Measurements from ENCODE around the gene ACP6.

The ACP6 gene

DNA sequence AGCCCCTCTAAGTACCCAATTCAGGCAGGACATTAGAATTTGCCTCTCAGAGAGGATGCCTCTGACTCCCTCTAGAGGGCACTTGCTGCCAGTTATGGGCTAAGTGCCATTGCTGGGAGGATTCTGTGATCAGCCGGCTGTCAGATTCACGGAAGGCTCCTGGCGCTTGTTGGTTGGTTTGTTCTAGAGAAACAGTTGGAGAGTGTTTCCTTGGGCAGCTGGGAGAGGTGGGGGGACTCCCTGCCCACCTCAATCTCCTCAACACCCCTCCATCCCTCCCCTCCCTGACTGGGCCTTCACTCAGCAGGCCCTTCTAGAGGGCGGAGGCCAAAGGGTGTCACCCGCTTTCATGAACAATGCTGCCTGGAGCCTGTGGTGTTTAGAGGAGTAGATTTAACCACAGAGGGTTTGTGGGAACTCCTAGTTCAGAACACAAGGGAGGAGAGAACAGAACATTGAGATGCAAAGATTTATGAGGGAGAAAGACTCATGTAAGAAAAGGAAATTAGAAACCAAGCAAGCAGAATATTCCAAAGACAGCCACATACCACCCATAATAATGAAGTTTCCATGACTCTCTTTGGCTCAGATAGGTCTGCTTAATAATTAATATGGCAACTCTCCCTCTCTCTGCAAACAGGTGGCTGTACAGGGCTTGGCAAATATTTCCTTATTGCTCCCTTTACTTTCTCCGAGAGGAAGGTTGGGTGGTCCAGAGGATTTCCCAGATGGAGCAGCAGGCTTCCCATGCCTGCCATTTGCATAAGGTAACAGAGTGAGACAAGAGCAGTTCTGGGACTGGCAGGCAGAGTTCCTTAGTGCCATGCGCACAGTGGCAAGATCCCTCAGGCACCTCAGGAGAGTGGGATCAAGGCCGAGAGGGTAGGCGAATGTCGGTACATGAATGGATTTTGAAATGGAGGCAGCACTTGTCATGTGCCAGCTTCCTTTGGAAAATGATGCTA, 30.0 kb upstream of the ACP6 start (continued):
- TF ChIP-seq, protein P1, sequence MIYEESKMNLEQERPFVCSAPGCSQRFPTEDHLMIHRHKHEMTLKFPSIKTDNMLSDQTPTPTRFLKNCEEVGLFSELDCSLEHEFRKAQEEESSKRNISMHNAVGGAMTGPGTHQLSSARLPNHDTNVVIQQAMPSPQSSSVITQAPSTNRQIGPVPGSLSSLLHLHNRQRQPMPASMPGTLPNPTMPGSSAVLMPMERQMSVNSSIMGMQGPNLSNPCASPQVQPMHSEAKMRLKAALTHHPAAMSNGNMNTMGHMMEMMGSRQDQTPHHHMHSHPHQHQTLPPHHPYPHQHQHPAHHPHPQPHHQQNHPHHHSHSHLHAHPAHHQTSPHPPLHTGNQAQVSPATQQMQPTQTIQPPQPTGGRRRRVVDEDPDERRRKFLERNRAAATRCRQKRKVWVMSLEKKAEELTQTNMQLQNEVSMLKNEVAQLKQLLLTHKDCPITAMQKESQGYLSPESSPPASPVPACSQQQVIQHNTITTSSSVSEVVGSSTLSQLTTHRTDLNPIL (CRISPR knock-in tag; IDR thresholded peaks at IDR 0.05; ENCODE audit: low read depth), result no peak
- TF ChIP-seq ZFP30 (CRISPR knock-in tag; IDR thresholded peaks at IDR 0.05) (no peak), ESRRG (CRISPR knock-in tag; IDR thresholded peaks at IDR 0.05) (no peak)

DNA sequence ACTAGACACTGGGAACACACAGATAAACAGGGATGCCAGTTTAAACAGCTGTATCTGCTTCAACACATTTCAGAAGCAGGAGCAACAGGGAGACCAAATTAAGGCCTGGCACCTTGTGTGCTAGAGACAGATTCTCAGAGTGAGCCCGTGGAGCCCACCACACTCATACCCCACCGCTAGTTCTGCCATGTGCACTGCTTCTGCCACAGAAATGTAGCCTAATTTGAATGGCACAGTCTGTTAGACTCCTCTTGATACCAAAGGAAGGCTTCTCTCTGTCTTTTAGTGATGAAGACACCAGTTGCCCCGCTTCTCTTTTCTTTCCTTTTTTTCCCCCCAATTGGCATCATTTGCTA, 29.3 kb upstream of the ACP6 start:
- TF ChIP-seq ZNF565 (CRISPR knock-in tag; conservative IDR thresholded peaks at IDR 0.05; ENCODE audit: low read depth), result no peak
- TF ChIP-seq, protein P2, sequence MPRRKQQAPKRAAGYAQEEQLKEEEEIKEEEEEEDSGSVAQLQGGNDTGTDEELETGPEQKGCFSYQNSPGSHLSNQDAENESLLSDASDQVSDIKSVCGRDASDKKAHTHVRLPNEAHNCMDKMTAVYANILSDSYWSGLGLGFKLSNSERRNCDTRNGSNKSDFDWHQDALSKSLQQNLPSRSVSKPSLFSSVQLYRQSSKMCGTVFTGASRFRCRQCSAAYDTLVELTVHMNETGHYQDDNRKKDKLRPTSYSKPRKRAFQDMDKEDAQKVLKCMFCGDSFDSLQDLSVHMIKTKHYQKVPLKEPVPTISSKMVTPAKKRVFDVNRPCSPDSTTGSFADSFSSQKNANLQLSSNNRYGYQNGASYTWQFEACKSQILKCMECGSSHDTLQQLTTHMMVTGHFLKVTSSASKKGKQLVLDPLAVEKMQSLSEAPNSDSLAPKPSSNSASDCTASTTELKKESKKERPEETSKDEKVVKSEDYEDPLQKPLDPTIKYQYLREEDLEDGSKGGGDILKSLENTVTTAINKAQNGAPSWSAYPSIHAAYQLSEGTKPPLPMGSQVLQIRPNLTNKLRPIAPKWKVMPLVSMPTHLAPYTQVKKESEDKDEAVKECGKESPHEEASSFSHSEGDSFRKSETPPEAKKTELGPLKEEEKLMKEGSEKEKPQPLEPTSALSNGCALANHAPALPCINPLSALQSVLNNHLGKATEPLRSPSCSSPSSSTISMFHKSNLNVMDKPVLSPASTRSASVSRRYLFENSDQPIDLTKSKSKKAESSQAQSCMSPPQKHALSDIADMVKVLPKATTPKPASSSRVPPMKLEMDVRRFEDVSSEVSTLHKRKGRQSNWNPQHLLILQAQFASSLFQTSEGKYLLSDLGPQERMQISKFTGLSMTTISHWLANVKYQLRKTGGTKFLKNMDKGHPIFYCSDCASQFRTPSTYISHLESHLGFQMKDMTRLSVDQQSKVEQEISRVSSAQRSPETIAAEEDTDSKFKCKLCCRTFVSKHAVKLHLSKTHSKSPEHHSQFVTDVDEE (CRISPR knock-in tag; IDR thresholded peaks at IDR 0.05), result no peak
- TF ChIP-seq RARB (CRISPR knock-in tag; IDR thresholded peaks at IDR 0.05), result no peak
- no peak for TF ChIP-seq ZFP3 (CRISPR knock-in tag; IDR thresholded peaks at IDR 0.05)
- TF ChIP-seq ZNF70 (CRISPR knock-in tag; IDR thresholded peaks at IDR 0.05), result no peak
- no peak for TF ChIP-seq TCF4 (CRISPR knock-in tag; IDR thresholded peaks at IDR 0.05; ENCODE audit: borderline replicate concordance)
- TF ChIP-seq, protein P3, sequence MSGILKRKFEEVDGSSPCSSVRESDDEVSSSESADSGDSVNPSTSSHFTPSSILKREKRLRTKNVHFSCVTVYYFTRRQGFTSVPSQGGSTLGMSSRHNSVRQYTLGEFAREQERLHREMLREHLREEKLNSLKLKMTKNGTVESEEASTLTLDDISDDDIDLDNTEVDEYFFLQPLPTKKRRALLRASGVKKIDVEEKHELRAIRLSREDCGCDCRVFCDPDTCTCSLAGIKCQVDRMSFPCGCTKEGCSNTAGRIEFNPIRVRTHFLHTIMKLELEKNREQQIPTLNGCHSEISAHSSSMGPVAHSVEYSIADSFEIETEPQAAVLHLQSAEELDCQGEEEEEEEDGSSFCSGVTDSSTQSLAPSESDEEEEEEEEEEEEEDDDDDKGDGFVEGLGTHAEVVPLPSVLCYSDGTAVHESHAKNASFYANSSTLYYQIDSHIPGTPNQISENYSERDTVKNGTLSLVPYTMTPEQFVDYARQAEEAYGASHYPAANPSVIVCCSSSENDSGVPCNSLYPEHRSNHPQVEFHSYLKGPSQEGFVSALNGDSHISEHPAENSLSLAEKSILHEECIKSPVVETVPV (CRISPR knock-in tag; IDR thresholded peaks at IDR 0.05), result no peak
- no peak for TF ChIP-seq ZC3H10 (CRISPR knock-in tag; IDR thresholded peaks at IDR 0.05)
- no peak for TF ChIP-seq BACH2 (CRISPR knock-in tag; IDR thresholded peaks at IDR 0.05; ENCODE audit: borderline replicate concordance)
- TF ChIP-seq, protein P4, sequence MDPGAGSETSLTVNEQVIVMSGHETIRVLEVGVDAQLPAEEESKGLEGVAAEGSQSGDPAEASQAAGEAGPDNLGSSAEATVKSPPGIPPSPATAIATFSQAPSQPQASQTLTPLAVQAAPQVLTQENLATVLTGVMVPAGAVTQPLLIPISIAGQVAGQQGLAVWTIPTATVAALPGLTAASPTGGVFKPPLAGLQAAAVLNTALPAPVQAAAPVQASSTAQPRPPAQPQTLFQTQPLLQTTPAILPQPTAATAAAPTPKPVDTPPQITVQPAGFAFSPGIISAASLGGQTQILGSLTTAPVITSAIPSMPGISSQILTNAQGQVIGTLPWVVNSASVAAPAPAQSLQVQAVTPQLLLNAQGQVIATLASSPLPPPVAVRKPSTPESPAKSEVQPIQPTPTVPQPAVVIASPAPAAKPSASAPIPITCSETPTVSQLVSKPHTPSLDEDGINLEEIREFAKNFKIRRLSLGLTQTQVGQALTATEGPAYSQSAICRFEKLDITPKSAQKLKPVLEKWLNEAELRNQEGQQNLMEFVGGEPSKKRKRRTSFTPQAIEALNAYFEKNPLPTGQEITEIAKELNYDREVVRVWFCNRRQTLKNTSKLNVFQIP (CRISPR knock-in tag; IDR thresholded peaks at IDR 0.05; ENCODE audit: borderline replicate concordance, low read depth), result no peak
- TF ChIP-seq, protein P5, sequence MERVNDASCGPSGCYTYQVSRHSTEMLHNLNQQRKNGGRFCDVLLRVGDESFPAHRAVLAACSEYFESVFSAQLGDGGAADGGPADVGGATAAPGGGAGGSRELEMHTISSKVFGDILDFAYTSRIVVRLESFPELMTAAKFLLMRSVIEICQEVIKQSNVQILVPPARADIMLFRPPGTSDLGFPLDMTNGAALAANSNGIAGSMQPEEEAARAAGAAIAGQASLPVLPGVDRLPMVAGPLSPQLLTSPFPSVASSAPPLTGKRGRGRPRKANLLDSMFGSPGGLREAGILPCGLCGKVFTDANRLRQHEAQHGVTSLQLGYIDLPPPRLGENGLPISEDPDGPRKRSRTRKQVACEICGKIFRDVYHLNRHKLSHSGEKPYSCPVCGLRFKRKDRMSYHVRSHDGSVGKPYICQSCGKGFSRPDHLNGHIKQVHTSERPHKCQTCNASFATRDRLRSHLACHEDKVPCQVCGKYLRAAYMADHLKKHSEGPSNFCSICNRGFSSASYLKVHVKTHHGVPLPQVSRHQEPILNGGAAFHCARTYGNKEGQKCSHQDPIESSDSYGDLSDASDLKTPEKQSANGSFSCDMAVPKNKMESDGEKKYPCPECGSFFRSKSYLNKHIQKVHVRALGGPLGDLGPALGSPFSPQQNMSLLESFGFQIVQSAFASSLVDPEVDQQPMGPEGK (CRISPR knock-in tag; IDR thresholded peaks at IDR 0.05; ENCODE audit: borderline replicate concordance), result no peak
- TF ChIP-seq SNAI2 (CRISPR knock-in tag; IDR thresholded peaks at IDR 0.05), result no peak
- TF ChIP-seq ZFP30 (CRISPR knock-in tag; IDR thresholded peaks at IDR 0.05), result no peak
- no peak for TF ChIP-seq ISL1 (CRISPR knock-in tag; IDR thresholded peaks at IDR 0.05)
- TF ChIP-seq, protein P1 (CRISPR knock-in tag; IDR thresholded peaks at IDR 0.05; ENCODE audit: low read depth), result no peak
- no peak for TF ChIP-seq ZNF8 (CRISPR knock-in tag; IDR thresholded peaks at IDR 0.05)
- TF ChIP-seq PPARA (CRISPR knock-in tag; IDR thresholded peaks at IDR 0.05; ENCODE audit: borderline replicate concordance), result no peak
- peak; percentile 46 for ATAC-seq

All from SK-N-SH treated with all-trans-retinoic acid at 6 μM for 48 hours (cell line).